ENCODE measurements around the gene TBX21.

DNA sequence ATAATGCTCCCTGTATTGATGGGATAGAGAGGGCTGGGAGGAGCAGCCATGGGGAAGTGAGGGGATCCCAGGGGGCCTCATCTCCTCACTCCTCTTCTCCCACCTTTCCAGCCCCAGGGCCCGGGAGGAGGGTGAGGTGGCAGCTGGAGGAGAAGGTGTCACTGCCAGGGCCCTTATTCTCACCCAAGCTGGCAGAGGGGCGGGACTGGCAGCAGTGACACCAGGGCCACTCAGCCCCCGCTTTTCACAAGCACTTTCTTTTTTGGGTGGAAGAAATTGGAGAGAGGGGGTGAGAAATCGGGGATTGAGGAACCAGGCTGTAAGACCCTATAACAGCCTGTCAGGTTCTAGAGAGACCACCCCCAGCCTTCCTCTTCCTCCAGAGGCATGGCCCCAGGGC lies 2.4 kb upstream of the TBX21 start:
- TF ChIP-seq POLR2AphosphoS5 (IDR thresholded peaks at IDR 0.05; ENCODE audit: low read depth, low read length) (no peak), TAF1 (IDR thresholded peaks at IDR 0.05; ENCODE audit: borderline replicate concordance, insufficient read depth, low read length) (no peak)
